Activated CD4-positive, alpha-beta T cell treated with anti-CD3 and anti-CD28 coated beads, Interleukin-2, amount 50 U/mL, for 24 hours (primary cell): Measurements from ENCODE around the gene CNOT6.
A peak's percentile ranks its signal among the peaks of the same experiment; 100 is the strongest.

Source experiments
- DNase-seq, 2 donors: peaks; one replicate each; pipeline ENCODE4 v3.0.0-alpha.2; 2020; ENCODE audit warnings: low read depth in 1 of 2, low spot score in 1 of 2

Gene CNOT6

GRCh38 chr5:180598797-180599589, 104.8 kb downstream of the CNOT6 start:
- no peak for DNase-seq

DNA sequence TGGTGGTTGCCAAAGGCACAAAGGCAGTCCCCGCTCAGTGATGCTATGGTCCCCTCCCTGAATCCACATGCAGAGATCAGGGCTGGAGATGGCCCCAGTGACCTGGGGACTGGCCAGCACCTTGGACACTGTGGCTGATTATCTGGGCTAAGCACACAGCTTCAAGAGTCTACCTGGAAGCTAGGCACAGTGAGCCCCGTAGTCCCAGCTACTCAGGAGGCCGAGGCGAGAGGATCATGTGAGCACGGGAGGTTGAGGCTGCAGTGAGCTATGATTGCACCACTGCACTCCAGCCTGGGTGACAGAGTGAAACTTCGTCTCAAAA, 105.4 kb downstream of the CNOT6 start:
- no peak for DNase-seq

DNA sequence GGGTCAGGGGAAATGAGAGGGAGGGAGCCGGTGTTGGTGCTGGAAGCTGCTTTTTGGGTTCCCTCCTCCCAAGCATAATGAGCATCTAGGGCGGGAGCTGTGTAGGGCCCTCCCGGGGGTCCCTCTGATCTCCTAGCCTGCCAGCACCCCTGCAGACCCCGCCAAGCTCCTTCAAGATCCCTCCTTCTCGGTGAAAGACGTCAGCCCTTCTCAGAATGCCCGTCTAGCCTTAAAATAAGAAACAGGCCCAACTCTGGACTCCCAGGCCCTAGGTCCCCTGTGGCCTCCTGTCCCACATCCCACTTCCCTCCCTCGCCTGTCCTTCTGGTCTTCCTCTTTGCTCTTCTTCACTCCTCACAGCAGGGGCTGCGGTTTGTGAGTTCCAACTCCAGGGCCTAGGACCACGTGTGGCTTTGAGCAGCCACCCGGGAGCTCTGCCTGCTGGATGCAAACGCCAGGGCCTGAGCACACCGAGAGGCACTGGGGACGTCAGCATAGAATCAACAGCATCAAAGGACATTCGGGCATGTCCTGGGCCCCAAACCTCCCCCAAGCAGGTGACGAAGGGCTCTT, 105.9 kb downstream of the CNOT6 start:
- DNase-seq: no peak

DNA sequence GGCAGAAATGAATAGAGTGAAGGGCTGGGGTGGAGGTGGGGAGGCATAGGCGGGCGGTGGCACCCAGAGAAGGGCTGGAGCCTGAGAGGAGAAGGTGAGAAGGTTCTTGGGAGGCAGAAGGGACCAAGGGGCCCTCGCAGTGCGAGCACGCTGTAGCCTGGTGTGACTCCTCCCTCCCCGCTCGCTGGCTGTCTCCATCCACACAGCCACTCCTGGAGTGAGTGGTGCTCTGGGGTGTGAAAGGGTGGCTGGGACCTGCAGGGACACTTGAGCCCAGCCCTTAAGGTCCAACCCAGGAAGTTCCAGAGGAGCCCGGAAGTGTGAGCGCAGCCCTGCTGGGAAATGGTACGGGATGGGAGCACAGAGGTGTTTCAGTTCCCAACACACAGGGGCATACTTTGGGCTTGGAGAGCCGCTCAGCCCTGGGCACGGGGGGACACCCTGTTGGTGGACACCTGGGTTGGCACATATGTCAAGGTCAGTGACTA, 106.4 kb downstream of the CNOT6 start:
- DNase-seq: no peak

DNA sequence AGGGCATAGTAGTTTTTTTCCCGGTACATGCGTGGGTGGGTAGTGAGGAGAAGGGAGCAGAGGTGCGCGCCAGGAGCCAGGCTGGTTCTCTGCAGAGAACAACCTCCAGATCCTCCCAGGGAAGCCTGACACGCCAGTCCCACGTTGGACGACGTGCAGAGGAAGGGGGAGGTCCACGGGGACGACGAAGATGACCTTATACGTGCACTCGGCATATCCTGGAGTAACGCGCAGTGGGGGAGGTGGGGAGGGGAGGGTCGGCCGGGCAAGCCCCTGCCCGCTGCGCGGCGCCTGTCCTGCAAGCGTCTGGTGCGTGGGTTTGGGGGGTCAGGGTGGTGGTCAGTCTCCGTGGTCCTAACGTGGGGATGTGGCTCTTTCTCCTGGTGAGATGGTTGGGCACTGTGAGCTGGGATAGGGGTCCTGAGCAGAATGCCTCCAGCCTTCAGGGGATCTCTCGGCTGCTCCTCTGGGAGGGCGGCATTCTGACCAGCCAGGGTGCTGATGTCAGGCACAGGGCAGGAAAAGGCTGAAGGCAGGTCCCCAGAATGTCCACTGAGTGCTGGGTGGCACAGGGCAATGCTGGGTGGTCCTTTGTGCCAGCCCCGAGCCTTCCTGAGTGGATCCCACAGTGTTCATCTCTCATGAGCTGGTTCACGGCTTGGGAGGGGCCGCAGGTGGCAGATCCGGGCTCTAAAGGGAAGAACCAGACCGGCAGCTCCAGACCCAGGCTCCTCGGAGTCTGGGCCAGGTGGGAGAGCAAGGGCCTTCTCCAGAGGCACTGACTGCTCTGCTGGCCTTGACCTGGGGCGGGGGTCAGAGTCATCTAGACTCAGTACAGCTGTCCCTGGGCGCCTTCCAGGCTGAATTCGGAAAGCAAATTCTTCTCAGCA, 107.7 kb downstream of the CNOT6 start:
- DNase-seq: no peak

DNA sequence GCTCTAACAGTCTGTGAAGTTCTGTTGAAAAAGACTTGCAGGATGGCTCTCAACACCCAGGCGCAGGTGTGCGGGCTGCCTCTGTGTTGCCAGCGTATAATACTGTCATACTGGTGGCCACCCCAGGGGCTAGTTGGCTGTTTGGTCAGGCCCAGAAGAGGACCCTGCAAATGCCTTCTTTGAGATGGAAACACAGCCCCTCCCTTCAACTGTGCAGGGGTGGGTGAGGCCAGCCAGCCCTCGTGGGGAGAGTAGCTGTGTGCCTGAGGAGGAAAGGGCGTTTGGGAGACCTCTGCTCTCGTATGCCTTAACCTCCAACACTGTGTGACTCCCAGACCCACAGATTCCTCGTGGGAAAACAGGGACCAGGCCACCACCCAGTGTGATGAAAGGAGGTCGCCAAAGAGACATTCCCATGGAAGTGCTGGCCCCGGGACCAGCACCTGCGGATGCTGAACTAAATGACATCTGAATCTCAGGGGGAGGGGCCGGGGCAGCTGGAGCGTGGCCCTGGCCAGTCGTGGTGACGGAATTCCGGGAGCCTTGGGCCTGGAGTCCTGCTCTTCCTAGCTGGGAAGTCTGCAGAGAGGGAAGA, 108.4 kb downstream of the CNOT6 start:
- no peak for DNase-seq

DNA sequence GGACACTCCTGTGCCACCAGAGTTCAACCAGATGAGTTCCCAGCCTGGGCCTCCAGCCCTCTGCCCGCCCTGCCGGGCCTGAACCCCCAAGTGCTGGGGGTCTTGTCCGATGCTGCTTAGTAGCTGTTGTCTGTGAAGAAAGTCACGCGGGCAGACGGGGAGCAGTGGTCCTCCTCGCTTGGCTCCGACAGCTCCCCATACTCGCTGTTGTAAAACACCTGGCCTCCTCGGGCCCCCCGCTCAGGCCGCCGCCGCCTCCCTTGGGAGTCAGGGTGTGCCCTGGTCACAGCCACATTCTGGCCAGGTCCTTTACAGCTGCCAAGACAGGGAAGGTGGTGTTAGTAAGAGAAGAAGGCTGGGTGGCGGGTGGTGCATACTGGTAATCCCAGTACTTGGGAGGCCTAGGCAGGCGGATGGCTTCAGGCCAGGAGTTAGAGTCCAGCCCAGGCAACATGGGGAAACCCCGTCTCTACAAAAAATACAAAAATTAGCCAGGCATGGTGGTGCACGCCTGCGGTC, 109.0 kb downstream of the CNOT6 start:
- no peak for DNase-seq

- no peak for DNase-seq
Measured at GRCh38 chr5:180604271-180604670, 110.1 kb downstream of the CNOT6 start.

DNA sequence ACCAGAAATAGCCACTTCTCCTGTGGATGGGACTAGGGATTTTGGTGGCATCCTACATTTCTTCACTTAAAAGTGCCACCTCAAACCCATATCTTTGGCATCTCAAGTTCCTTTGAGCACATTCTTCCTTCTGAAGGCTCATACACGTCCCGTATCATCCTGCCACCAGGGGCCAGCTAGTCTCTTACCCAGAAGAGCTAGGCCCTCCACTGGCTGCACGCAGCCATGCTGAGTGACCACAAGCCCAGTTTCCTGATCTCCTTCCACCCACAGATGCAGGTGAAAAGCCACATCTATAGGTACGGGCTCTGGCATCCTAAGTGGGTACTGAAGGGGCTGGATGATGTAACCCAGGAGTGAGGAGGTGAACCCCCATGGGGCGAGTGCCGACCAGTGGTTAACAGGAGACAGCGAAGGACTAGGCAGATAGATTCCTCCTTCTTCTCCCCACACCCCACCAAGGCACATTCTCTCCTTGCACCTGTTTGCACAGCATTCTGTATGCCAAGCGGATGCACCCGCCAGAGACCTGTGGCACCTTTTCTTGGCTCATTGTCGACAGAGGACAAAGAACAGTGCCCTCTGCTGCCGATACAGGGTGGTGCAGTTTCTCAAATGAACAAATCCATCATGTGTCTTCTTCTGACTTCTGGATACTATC, 111.5 kb downstream of the CNOT6 start:
- DNase-seq: peak; percentile 27 to 49

DNA sequence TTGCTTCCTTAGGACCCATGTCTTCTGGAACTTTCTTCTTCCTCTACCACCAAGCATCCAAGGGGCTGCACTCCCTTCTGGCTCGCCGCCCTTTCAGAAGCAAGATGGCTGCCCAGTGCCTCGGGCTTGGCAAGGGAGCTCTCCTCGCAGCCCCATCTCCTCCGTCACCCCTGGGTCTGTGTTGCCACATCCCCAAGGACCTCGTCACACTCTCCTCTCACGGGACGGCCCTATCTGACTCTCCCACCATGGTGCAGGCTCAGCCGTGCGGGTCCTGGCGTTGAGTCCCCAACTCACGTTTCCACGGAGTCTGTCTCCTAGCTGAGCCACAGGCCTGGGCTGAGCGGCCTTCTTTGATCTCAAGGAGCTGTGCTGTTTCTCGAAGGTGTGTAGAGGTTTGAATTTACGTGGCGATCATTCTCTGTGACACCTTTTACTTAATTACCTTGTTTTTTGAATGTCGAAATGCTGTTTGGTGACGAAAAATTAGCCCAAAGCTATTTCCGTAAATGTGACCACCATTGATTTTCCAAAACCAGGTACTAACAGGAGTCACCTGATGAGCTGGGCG, 112.1 kb downstream of the CNOT6 start:
- DNase-seq: no peak

DNA sequence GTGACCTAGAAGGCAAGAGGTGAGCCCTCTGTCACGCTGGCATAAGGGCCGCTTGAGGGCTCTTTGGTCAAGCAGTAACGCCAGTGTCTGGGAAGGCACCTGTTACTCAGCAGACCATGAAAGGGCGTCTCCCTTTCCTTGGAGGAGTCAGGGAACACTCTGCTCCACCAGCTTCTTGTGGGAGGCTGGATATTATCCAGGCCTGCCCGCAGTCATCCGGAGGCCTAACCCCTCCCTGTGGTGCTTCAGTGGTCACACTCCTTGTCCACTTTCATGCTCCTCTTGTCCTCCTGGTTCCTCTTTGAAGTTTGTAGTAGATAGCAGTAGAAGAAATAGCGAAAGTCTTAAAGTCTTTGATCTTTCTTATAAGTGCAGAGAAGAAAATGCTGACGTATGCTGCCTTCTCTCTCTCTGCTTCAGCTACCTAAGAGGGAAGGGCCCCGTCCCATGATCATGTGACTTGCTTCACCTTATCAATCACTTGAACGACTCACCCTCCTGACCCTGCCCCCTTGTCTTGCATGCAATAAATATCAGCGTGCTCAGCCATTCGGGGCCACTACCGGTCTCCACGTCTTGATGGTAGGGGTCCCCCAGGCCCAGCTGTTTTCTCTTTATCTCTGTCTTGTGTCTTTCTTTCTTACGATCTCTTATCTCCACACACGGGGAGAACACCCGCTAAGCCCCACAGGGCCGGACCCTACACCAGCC, 113.8 kb downstream of the CNOT6 start:
- DNase-seq: no peak

DNA sequence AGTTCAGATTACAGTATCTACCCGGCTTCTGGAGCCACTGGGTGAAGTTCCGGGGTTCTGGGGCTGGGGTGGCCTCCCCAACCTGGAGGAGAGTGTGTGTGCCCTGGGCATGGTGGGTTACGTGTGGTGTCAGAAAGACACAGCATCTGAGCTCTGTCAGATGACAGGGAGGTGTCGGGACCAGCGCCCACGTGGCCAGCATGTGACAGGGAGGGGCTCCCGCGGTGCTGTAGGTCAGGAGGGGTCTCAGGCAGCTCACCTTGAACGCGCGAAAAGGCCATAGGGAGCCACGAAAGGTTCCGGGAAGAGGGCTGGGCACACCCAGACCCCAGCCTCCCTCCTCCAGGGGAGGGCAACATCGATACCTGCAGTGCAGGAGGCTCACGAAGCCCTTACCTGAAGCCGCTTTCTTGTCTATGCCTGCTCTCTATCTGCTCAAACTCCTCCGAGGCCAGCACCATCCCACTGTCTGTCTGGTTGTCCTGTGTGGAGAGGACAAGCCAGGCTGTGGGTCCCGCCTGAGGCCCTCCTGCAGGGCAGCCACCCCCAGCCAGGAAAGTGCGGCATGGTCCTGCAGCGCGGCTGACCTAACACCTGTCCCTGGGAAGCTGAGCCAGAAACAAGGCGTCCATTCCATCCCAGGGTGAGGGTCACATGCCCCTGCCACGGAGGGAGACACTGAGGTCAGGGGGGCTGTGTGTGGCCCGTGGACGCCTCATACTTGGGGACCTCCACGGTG, 114.6 kb downstream of the CNOT6 start:
- DNase-seq: no peak

DNA sequence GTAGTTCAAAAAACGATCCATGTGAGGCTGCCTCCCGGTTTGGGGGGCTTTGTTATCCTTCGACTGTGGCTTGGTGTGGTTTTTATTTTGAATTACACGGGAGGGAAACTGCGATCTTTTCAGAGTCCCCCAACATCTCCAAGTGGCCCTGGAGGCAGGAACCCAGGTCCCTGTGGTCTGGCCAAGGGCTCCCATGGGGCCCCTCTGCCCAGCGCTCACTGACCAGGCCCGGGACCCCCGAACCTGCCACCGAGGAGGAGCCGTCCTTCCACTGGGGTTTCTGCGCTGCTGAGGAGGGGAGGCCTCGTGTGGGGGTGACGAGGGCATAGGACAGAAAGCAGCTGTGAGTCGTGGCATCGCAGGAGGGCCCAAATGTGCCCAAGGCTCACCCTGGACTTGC, 115.2 kb downstream of the CNOT6 start:
- no peak for DNase-seq

DNA sequence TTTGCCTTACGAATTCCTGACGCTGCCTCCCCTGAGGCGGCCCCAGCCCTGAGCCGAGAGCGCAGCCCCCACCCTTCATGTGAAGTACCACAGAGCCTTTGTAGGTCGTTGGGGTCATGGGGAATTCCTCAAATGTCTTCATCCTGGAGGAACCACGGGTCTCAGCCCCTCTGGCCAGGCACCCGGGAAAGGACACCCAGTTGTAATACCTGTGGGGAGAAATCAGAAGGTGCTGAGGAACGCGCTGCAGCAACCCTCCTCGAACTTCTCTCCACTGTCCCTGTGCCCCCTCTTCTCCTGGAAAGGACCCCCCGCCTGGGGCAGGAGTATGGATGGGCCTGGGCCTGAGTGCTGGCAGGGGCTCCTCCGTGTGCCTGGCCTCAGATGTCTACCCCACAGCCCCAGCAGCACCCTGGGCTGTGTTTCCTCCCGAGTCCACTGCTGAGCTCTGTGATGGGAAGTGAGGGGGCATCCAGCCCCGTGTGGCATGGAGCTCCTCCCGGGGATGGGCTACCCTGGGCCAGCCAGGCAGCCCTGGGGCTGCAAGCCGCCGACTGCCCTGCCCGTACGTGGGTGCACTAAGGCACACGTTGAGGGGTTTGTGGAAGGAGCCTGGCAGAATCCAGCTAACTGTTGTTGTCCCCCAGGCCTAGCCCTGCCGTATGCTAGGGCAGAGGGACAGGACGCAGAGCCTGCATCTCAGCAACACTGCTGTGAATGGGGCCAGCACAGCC, 115.8 kb downstream of the CNOT6 start:
- DNase-seq: no peak

- DNase-seq: no peak
Measured at GRCh38 chr5:180611140-180611850, 117.1 kb downstream of the CNOT6 start.

DNA sequence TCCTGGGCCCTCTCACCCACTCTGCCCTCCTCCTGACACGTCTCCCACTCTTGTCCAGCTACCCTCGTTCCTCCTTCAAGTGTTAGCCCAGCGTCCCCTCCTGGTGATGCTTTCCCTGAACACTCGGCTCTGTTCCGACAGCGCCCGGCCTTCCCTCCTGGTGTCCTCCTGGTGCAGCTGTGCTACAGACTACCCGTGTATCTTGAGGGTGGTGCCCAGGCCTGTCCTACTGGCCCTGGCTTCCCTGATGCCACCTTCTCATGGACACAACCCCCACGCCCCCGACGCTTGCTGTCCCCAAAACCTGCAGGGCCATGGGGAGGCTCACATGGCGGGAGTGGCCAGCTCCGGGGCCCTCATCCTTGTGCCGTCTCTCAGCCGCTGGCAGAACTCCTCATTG, 118.5 kb downstream of the CNOT6 start:
- DNase-seq: no peak

DNA sequence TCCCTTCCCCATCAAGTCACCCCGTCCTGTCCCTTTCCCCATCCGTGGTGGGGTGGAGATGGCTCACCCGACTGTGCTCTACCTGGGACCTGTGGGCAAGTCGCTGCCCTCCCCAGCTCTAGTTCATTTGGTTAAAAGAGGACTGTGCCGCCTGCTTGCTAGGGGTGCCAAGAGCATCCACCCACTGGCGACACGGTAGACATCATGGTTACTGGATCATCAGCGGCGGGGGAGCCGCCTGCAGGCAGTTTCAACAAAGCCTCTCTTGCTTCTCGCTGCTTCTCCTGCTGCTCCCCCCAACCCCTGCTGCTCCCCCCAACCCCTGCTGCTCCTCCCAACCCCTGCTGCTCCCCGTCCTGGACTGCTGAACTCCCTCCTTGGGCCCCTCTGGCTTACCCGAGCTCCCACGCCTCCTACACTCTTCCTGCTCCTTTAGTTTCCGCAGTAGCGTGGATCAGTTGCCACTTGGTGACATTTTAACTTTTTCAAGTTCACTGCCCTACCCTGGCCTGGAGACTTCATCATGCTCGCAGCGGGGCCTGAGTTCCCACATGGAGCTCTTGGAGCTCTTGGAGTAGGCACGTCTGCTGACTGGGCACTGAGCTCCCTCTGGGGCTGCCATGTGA, 119.1 kb downstream of the CNOT6 start:
- no peak for DNase-seq
